ENCODE measurements around the gene THRB.

Gene THRB

DNA sequence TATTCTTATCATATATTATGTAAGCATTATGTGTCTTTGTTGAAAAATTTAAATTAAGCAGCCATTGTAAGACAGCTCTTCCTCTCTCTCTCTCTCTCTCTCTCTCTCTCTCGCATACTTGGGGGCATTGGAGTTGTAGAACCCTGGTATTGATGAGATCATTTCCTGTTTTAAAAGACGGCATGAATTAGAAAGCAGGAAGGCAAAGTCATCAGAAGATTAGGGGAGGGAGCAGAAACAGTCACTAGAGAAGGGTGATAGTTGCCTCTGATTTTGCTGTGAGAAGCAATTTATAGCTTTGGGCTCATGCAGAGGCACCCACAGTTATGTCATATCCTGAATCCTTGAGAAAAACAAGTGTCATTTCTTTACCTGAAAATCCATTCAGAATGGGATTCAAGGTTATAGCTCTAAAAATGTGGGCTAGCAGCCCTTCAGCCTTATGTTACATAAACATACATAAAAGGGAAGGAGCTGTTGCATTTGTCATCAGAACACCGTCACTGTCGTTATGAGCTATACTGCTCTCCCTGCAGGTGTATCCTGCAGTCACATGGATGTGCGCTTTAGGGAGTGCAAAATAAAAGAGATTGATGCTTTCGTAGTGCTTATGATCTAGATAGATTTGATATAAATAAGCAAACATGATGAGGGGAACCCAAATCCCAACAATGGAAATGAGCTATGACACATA is 335.7 kb downstream of the THRB start:
- no peak for TF ChIP-seq CTCF (IDR thresholded peaks at IDR 0.05; ENCODE audit: extremely low read depth, missing control alignments)
- no peak for DNase-seq (ENCODE audit: low spot score)

GRCh38 chr3:24157106-24157505 is 337.5 kb downstream of the THRB start:
- no peak for TF ChIP-seq CTCF (IDR thresholded peaks at IDR 0.05; ENCODE audit: extremely low read depth, missing control alignments)
- DNase-seq (ENCODE audit: low spot score) = no peak

GRCh38 chr3:24156466-24156865 is 338.2 kb downstream of the THRB start:
- DNase-seq (ENCODE audit: low spot score) = no peak
- no peak for TF ChIP-seq CTCF (IDR thresholded peaks at IDR 0.05; ENCODE audit: extremely low read depth, missing control alignments)

GRCh38 chr3:24155276-24155675 is 339.4 kb downstream of the THRB start:
- DNase-seq (ENCODE audit: low spot score) = no peak
- no peak for TF ChIP-seq CTCF (IDR thresholded peaks at IDR 0.05; ENCODE audit: extremely low read depth, missing control alignments)

DNA sequence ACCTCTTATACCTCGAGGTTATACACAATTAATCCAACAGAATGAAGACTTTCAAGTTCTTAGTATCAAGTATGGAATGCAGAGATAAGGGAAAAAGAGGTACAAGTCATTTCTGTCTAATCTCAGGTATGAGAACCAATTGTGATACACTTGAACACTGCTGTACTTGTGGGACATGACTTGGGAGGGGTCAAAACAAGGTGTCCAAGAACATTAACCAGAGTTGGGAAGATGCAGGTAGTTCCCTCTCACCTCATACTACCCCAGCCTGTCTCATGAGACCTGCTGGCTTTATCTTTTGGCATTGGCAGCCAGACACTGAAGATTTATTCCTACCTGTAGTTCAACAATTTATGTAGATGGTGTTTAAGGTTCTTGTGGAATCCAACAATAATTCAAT is 339.9 kb downstream of the THRB start:
- TF ChIP-seq CTCF (IDR thresholded peaks at IDR 0.05; ENCODE audit: extremely low read depth, missing control alignments) = no peak
- DNase-seq (ENCODE audit: low spot score) = no peak

DNA sequence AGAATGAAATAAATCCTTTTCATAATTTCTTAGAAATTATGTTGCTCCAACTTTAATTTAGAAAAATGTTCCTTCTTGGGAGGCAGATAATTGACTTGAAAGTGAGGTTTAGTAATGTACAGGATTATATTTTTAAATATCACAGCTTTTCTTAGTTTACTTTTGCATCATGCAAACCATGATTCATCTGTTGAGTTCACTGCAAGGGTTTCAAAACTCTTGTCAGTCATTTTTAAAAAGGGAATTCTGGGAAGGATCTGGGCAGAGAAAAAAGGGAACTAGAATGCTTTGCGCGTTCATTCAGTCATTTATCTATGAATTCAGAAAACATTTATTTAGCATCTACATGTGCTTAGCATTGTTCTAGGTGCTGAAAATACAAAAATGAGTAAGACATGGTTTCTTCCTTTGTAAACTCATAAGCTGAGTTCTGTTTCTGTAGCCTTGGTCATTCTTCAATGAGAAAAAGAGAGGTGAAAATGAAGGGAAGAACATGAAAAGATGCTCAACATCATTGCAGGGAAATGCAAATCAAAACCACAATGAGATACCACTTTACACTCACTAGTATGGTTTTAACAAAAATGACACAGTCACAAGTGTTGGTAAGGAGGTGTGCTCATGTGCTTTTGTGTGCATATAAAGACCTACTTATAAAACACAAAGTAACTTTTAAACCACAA is 340.5 kb downstream of the THRB start:
- TF ChIP-seq CTCF (IDR thresholded peaks at IDR 0.05; ENCODE audit: extremely low read depth, missing control alignments) = no peak
- no peak for DNase-seq (ENCODE audit: low spot score)

- no peak for DNase-seq (ENCODE audit: low spot score)
- TF ChIP-seq CTCF (IDR thresholded peaks at IDR 0.05; ENCODE audit: extremely low read depth, missing control alignments) = no peak
Measured at GRCh38 chr3:24151594-24151993, 343.1 kb downstream of the THRB start.

All from GM20000 (cell line).